ENCODE measurements around the gene BLOC1S4. TPM values are rescaled to one million over a fixed set of nuclear protein-coding genes. Genes with fewer than 3 reads are reported as not detected.

BLOC1S4 gene
- total RNA-seq, 1 experiment from 2014 or later, result 18.2 TPM

DNA sequence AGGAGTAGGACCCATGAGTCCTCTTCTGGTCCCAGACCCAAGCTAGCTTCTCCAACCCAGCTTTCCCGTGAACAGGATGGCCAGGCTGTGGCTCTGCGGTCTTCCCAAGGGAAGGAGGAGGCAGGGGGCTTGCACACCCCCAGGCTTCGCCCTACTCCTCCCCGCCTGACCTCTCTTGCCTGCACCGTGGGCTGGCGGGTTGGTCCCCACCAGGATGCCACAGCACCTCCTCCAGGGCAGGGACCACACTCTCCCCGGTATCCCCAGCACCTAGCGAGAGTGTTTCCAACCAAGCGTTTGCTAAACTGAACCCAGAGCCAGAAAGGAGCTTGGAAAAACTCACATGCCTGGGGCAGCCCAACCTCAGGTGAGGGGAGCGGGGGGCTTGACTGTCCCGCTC, 31.3 kb upstream of the BLOC1S4 start:
- H3K4me3 ChIP-seq, result no peak overlapping the region
- no peak for DNase-seq
- H3K27ac ChIP-seq, result no peak overlapping the region
- no peaks in the 10 kb centered on the region for H3K36me3 ChIP-seq
- no peaks in the 10 kb centered on the region for H3K9me3 ChIP-seq (replicated peaks)
- peaks cover 13% of the 10 kb centered on the region for H3K4me1 ChIP-seq
- no peaks in the 10 kb centered on the region for H3K27me3 ChIP-seq

DNA sequence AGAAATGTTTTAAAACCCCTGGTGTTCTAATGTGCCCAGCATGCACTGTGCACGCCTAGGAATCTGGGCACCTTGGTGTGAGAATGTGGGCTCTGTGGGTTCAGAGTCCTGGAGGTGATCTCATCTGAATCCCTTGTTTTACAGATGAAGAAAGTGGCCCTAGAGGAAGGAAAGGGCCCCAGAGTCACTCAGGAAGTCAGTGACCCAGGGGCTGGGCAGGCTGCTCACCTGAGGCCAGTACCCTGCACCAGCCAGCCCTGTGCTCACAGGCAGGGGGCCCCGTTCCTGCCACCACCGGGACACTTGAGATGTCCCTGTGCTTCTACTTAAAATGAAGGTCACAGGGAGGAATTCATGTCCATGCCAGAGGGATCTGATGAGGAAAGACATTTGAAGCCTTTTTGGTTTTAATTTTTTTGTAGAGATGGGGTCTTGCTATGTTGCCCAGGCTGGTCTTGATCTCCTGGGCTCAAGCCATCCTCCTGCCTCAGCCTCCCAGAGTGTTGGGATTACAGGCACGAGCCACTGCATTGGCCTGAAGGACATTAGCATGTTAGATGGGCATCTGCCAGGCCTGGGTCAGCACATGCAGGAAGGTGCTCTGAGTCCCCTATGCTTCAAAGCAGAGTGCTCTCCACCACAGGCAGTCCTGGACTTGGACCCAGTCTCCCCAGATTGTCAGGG, 29.7 kb upstream of the BLOC1S4 start:
- no peak overlapping the region for H3K27ac ChIP-seq
- H3K4me1 ChIP-seq, result peaks cover 19% of the 10 kb centered on the region
- DNase-seq, result no peak
- H3K4me3 ChIP-seq, result no peak overlapping the region
- H3K27me3 ChIP-seq, result no peaks in the 10 kb centered on the region
- no peaks in the 10 kb centered on the region for H3K9me3 ChIP-seq (replicated peaks)
- no peaks in the 10 kb centered on the region for H3K36me3 ChIP-seq

DNA sequence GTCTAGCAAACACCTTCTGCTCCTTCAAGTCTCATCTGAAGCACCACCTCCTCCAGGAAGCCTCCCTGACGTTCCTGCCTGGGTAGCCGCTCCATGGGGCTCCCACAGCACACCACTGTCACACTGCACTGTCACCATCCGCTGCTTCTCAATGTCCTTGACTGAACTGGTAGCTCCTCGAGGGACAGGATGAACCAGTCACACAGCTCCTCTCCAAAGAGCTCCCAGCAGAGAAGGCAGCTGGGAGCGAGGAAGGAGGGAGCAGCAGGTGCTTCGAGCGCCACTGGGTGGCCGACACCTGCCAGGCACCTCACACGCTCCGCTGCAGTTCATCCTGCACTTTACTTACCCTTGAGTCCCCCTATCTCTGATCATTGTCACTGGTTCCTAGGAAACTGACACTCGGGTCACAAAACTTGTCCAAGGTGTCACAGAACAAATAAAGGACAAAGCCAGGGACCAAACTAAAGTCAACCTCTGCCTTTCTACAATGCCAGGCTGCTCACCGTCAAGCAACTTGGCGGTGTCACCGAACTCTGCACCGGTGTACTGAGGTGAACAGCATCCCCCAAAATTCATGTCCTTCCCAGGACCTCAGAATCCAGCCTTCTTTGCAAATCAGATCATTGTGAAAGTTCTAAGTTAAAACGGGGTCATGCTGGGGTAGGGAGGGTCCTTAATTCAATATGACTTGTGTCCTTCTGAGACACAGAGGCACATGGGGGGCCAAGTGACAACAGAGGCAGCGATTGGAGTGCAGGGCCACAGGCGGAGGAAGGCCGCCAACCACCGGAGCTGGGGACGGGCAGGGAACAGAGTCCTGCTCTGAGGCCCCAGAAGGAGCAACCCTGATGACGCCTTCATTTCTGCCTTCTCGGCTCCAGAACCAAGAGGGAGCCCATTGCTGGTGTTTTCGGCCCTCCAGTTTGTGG, 27.8 kb upstream of the BLOC1S4 start:
- Histone ChIP-seq H3K4me1 (peaks cover 31% of the 10 kb centered on the region), H3K27ac (peak overlapping the region; percentile 75), H3K27me3 (no peaks in the 10 kb centered on the region), H3K36me3 (no peaks in the 10 kb centered on the region), H3K4me3 (peak overlapping the region; percentile 29), H3K9me3 (replicated peaks) (no peaks in the 10 kb centered on the region)
- DNase-seq, result peak in 1 of 2 experiments; percentile 32

DNA sequence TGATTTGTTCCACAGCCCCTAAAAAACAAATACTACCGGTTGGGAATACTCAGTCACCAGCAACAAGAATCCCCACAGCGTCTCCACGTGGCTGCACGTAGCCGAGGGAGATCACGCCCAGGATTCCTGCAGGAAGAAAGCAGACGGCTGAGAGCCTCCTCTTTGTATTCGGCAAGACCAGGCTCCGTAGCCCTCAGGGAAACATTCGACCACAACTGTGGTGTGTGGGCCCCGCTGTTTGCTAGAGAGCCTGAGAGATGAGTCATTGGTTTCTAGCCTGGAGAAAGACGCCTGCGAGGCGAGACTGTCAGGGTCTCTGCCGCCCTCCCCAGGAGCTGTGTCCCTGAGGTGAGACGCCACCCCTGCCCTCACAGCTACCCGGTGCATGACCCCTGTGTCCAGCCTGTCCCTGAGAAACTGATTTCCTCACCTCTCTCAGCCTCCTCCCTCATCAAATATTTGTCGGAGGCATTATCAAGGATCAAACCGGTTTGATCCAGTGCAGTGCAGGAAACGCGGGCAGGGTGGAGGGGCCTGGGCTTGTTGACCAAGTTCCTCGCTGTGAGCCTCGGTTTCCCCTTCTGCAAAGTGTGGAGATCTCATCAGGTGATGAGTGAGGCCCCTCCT, 27.0 kb upstream of the BLOC1S4 start:
- Histone ChIP-seq H3K9me3 (replicated peaks) (no peaks in the 10 kb centered on the region), H3K27ac (peak overlapping the region; percentile 75), H3K27me3 (no peaks in the 10 kb centered on the region), H3K36me3 (no peaks in the 10 kb centered on the region), H3K4me3 (peak overlapping the region; percentile 29), H3K4me1 (peaks cover 34% of the 10 kb centered on the region)
- peak; percentile 95 to 96 for DNase-seq

DNA sequence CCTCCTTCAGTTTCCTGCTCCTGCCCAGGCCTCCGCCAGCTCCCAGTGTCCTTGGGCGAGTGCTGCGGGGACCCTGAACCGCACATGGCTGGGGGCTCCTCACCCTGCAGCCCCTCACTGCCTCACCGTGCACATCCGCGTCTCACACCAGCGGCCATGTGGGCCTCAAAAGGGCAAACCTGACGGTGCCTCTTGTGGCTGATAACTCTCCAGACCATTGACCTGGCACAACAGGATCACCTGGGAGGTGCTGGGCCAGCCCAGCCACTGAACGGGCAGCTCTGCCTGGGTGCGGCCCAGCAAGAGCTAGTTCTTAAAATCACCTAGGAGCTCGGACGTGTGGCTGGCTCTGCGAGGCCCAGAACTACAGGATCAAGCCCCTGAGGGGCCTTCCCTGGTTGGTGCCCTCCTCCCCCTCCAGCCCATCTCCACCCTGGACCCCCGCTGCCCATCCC, 26.4 kb upstream of the BLOC1S4 start:
- Histone ChIP-seq H3K9me3 (replicated peaks) (no peaks in the 10 kb centered on the region), H3K4me3 (peak overlapping the region; percentile 29; the same call in 1 of the 2 replicates), H3K36me3 (no peaks in the 10 kb centered on the region), H3K4me1 (peaks cover 34% of the 10 kb centered on the region), H3K27ac (peak overlapping the region; percentile 75), H3K27me3 (no peaks in the 10 kb centered on the region)
- DNase-seq, result no peak

- peak overlapping the region; percentile 41 for H3K27ac ChIP-seq
- no peaks in the 10 kb centered on the region for H3K36me3 ChIP-seq
- H3K9me3 ChIP-seq (replicated peaks), result no peaks in the 10 kb centered on the region
- no peaks in the 10 kb centered on the region for H3K27me3 ChIP-seq
- peaks cover 34% of the 10 kb centered on the region for H3K4me1 ChIP-seq
- no peak overlapping the region for H3K4me3 ChIP-seq
- no peak for DNase-seq
Measured at GRCh38 chr4:6692379-6692778, 23.6 kb upstream of the BLOC1S4 start.

DNA sequence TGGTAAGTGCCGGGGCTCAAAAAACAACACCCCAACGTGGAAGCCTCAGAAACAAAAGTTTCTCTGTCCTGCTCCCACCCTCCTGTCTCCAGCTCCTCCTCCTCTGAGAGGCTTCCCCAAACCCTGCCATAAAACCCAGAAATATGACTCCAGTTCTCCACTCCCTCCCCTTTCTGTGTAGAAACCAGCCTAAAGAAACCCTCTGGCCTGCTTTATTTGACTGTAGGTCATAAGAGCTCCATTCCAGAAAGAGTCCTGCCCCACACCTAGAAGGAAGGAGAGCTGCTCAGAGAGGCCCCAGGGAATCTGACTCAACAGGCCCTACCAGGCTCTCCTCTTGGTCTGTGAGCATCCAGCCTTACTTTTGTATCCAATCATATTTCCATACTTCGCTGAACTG, 23.2 kb upstream of the BLOC1S4 start:
- Histone ChIP-seq H3K27me3 (no peaks in the 10 kb centered on the region), H3K36me3 (no peaks in the 10 kb centered on the region), H3K9me3 (replicated peaks) (no peaks in the 10 kb centered on the region), H3K27ac (peak overlapping the region; percentile 41), H3K4me3 (no peak overlapping the region), H3K4me1 (peaks cover 34% of the 10 kb centered on the region)
- DNase-seq, result peak; percentile 64 to 85

- Histone ChIP-seq H3K4me3 (no peak within 1 kb of the TSS), H3K4me1 (peaks cover 30% of the 10 kb centered on the region), H3K27ac (peak within 1 kb of the TSS; percentile 41), H3K36me3 (no peaks in the 10 kb centered on the region), H3K9me3 (replicated peaks) (no peaks in the 10 kb centered on the region), H3K27me3 (no peaks in the 10 kb centered on the region)
- DNase-seq, result peak in 1 of 2 experiments; percentile 39
Measured at GRCh38 chr4:6693231-6694176, 22.5 kb upstream of the BLOC1S4 start, which contains the start of gene S100P. Gene S100P (plus strand): TSS chr4:6693878. CDS start chr4:6693933, 55 bp downstream.

DNA sequence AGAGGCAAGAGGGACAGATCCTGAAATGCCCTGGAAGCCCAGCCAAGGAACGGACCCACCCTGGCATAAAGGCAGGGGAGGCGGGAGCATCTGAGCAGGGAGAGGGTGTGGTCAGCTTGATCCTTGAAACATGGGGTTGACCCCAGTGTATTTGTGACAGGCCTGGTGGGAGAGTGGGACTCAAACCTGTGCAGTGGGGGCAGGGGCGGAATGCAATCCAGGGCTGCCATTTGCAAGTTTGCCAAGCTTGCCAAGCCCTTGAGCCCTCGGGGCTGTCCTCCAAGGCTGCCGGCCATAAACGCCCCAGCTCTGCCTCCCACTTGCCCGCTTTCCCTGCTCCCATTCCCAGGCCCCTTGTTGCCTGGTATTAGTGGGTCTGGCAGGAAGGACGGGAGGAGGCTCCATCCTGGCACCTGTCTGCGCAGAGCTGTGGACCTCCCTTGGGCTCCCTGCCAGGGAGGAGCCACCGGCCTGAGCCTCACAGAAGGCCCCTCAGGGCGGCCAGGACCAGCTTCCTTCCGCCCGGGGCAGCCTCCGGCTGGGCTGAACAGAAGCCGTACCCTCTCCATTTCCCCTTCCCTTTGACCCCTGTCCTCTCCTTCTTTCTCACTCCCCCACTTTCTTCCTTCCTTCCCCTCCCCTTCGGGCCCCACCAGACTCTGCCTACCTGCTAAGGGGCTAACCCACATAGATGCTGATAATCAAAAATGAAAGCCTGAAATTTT, 21.6 kb upstream of the BLOC1S4 start:
- H3K9me3 ChIP-seq (replicated peaks), result no peaks in the 10 kb centered on the region
- H3K4me1 ChIP-seq, result peaks cover 24% of the 10 kb centered on the region
- peak in 1 of 2 experiments; percentile 27 for DNase-seq
- H3K27ac ChIP-seq, result no peak overlapping the region
- H3K36me3 ChIP-seq, result no peaks in the 10 kb centered on the region
- no peaks in the 10 kb centered on the region for H3K27me3 ChIP-seq
- no peak overlapping the region for H3K4me3 ChIP-seq

DNA sequence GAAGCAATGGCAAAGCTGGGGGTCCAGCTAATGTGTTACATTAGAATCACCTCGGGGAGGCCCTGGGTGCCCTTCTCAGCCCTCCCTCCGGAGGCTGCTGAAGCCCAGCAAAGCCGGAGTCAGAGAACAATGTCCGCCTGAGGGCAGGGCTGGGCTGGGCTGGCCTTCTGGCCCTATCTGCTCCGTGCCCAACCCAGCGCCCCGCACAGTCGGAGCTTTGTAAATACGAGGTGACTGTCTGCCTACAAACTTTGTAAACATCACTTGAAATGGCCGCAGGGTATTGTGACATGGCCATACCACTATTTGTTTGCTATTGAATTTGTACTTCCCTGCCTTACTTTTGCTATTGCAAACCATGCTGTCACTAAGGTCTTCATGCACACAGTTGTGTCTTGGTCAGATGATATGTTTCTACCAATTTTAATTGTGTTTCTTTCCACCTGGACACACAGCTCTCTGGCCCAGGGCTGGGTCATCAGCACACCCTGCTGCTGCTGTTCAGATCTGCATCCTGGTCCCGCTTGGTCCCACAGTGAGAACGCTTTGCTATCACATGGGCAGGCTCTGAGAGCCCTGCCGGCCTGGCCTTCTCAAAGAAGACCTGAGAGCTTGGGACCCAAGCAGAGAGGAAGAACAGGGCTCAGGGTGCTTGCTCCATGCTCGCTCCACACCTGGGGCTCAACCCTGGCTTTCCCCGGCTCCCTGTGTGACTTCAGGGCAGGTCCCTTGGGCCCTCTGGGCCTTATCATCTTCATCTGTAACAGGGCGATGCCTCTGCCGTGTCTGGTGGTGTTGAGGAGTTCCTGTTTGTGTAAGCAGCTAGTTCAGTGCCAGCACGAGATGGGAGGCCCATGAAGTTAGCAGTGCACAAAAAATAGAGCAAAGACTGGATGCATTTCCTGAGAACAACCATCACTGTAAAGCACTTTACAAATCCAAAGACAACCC, 20.0 kb upstream of the BLOC1S4 start:
- Histone ChIP-seq H3K9me3 (replicated peaks) (no peaks in the 10 kb centered on the region), H3K4me1 (peaks cover 15% of the 10 kb centered on the region), H3K36me3 (no peaks in the 10 kb centered on the region), H3K27me3 (no peaks in the 10 kb centered on the region), H3K4me3 (no peak overlapping the region), H3K27ac (no peak overlapping the region)
- DNase-seq, result no peak

GRCh38 chr4:6696611-6697010, 19.4 kb upstream of the BLOC1S4 start:
- H3K27ac ChIP-seq, result no peak overlapping the region
- no peak for DNase-seq

GRCh38 chr4:6697131-6697530, 18.8 kb upstream of the BLOC1S4 start:
- no peaks in the 10 kb centered on the region for H3K36me3 ChIP-seq
- H3K27ac ChIP-seq, result no peak overlapping the region
- H3K27me3 ChIP-seq, result no peaks in the 10 kb centered on the region
- H3K9me3 ChIP-seq (replicated peaks), result no peaks in the 10 kb centered on the region
- H3K4me1 ChIP-seq, result peaks cover 14% of the 10 kb centered on the region
- DNase-seq, result no peak
- no peak overlapping the region for H3K4me3 ChIP-seq

More at GRCh38 chr4:6696611-6697010, 19.4 kb upstream of the BLOC1S4 start:
- Histone ChIP-seq H3K9me3 (replicated peaks) (no peaks in the 10 kb centered on the region), H3K27me3 (no peaks in the 10 kb centered on the region), H3K36me3 (no peaks in the 10 kb centered on the region), H3K4me3 (no peak overlapping the region), H3K4me1 (peaks cover 15% of the 10 kb centered on the region)

All from SJCRH30 (cell line).